ENCODE results near the gene ADA.

- TF ChIP-seq EP300 (IDR thresholded peaks at IDR 0.05) (no peak), CTCF (IDR thresholded peaks at IDR 0.05) (no peak)
These were observed 81.1 kb downstream of the ADA start for GRCh38 chr20:44570367-44570766.

All from tibial nerve (tissue), 4 donors.